ENCODE data around the gene CHKA. TPM values are rescaled to one million over a fixed set of nuclear protein-coding genes. Genes with fewer than 3 reads are reported as not detected.

CHKA gene
- total and polyA plus RNA-seq, 9 of the 15 experiments (the other 6 are each of a cell fraction or from before 2014, with no cell fraction given): 3.6 to 37.0 (median 30.2) TPM

DNA sequence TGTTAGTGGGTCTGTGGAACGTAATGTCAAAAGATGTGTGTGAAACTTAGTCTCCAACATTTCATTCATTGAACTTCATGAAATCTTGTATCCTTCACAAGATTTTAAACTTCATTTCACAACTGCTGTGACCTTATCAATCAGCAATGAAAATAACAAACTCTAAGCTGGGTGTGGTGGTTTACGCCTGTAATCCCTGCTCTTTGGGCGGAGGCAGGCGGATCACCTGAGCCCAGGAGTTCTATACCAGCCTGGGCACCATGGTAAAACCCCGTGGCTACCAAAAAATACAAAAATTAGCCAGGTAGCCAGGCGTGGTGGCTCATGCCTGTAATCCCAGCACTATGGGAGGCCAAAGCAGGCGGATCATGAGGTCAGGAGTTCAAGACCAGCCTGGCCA, 5.1 kb downstream of the CHKA start (continued):
- TF ChIP-seq, protein P1, sequence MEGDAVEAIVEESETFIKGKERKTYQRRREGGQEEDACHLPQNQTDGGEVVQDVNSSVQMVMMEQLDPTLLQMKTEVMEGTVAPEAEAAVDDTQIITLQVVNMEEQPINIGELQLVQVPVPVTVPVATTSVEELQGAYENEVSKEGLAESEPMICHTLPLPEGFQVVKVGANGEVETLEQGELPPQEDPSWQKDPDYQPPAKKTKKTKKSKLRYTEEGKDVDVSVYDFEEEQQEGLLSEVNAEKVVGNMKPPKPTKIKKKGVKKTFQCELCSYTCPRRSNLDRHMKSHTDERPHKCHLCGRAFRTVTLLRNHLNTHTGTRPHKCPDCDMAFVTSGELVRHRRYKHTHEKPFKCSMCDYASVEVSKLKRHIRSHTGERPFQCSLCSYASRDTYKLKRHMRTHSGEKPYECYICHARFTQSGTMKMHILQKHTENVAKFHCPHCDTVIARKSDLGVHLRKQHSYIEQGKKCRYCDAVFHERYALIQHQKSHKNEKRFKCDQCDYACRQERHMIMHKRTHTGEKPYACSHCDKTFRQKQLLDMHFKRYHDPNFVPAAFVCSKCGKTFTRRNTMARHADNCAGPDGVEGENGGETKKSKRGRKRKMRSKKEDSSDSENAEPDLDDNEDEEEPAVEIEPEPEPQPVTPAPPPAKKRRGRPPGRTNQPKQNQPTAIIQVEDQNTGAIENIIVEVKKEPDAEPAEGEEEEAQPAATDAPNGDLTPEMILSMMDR (IDR thresholded peaks at IDR 0.05 in 2 of 3, conservative IDR thresholded peaks at IDR 0.05 in 1 of 3; ENCODE audit: insufficient read depth in 2 of 3, low read depth in 1 of 3, low read length in 3 of 3): no peak
- TF ChIP-seq CBX3 (IDR thresholded peaks at IDR 0.05; ENCODE audit: borderline replicate concordance in 1 of 2, low read length in 2 of 2) (no peak), MTA2 (IDR thresholded peaks at IDR 0.05; ENCODE audit: low read depth) (no peak), RBM22 (IDR thresholded peaks at IDR 0.05; ENCODE audit: low read depth, low read length, poor library complexity, severe bottlenecking) (no peak), KHSRP (IDR thresholded peaks at IDR 0.05) (no peak), BRCA1 (IDR thresholded peaks at IDR 0.05) (no peak), BRCA1 (CRISPR knock-in tag; IDR thresholded peaks at IDR 0.05) (no peak), ZNF507 (tag; conservative IDR thresholded peaks at IDR 0.05) (no peak), GTF2F1 (IDR thresholded peaks at IDR 0.05; ENCODE audit: low read depth, low read length) (no peak), ESRRB (CRISPR knock-in tag; IDR thresholded peaks at IDR 0.05; ENCODE audit: borderline replicate concordance) (no peak), ZKSCAN1 (IDR thresholded peaks at IDR 0.05; ENCODE audit: low read depth, low read length) (no peak)

DNA sequence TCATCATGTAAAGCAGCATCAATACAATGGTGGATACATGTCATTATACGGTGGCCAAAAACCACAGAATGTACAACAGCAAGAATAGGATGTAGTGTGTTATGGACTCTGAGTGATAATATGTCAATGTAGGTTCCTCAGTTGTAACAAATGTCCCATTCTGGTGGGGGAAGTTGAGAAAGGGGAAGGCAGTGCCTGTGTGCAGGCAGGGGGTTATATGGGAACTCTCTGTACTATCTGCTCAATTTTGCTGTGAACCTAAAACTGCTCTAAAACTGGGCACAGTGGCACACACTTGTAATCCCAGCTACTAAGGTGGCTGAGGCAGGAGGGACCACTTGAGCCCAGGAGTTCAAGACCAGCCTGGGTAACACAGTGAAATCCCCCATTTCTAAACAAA, 5.9 kb downstream of the CHKA start:
- Histone ChIP-seq H3K36me3 (ENCODE audit: control insufficient read depth, insufficient read depth, low read length) (peaks cover 40% of the 10 kb centered on the region), H3K9me3 (replicated peaks; ENCODE audit: control insufficient read depth, insufficient read depth, low read depth, low read length) (no peaks in the 10 kb centered on the region), H3K27me3 (ENCODE audit: control insufficient read depth in 2 of 2, insufficient read depth in 2 of 2, low read length in 2 of 2) (no peaks in the 10 kb centered on the region), H3K4me2 (ENCODE audit: insufficient read depth, low read length) (no peak overlapping the region), H3K79me2 (ENCODE audit: control insufficient read depth, insufficient read depth, low read length) (peaks cover 75% of the 10 kb centered on the region), H3K4me3 (no peak overlapping the region), H4K20me1 (replicated peaks; ENCODE audit: control insufficient read depth, insufficient read depth, low read length) (no peaks in the 10 kb centered on the region), H2AFZ (ENCODE audit: low read depth, low read length) (no peak overlapping the region), H3K4me1 (replicated peaks in 1 of 2; ENCODE audit: control insufficient read depth in 2 of 2, insufficient read depth in 2 of 2, low read length in 2 of 2) (peaks cover 17 to 19% of the 10 kb centered on the region in 2 experiments), H3K27ac (ENCODE audit: extremely low read depth, low read depth, low read length) (no peak overlapping the region), H3K9ac (ENCODE audit: insufficient read depth in 1 of 2, low read depth in 2 of 2, low read length in 2 of 2) (no peak overlapping the region), H3K9me1 (ENCODE audit: control insufficient read depth, insufficient read depth, low read length) (no peaks in the 10 kb centered on the region)
- TF ChIP-seq SPI1 (IDR thresholded peaks at IDR 0.05; ENCODE audit: borderline replicate concordance, low read depth, low read length) (peak; percentile 42; the same call in 1 of the 2 replicates), NONO (IDR thresholded peaks at IDR 0.05; ENCODE audit: low read depth in 2 of 2, low read length in 1 of 2) (no peak)
- no peak for DNase-seq (ENCODE audit: extremely low read depth in 1 of 4, low spot score in 3 of 4)
- BruUV-seq (replicated peaks): no TSS peak
- ATAC-seq: no peak
- in situ Hi-C loops (cut with MboI) (no loop called here), intact Hi-C loops (cut with micrococcal nuclease) (no loop called here)
- ChIA-PET CTCF (ENCODE audit: low intra/inter-chr PET ratio) (no interaction called here), POLR2A (interaction anchor here (1.0 kb wide), 1 partner anchor 9 kb away, joined by 4 read pairs; no protein-coding TSS in a partner anchor)
- no peak for FAIRE-seq
- WGBS (ENCODE audit: insufficient coverage, low coverage, missing lambda C conversion rate): 53% methylated on average over 1 of the region's 1 CpG
